Panc1 (cell line): ENCODE measurements around the gene KIAA1958. TPM values are rescaled to one million over a fixed set of nuclear protein-coding genes. Genes with fewer than 3 reads are reported as not detected.
"Not testable (repeated sequence)": the region's sequence is repeated elsewhere in the genome, so short reads cannot be mapped to it uniquely, and the experiment has no call there.

Experiments used
- ATAC-seq: fragments of 200-7000 bp; cut with Tn5 transposase; 2 replicates; pipeline ENCODE4 v1.9.1; 2020; ENCODE audit warnings: mild to moderate bottlenecking, moderate library complexity
- BruUV-seq: library from RNA; stranded (reverse); fragments of 400-500 nt; replicated peaks from 2 replicates; lab custom pipeline; 2021; lab: Mats Ljungman, UMichigan
- CTCF ChIA-PET: fragments of 300-600 bp; sonication (Branson Sonifier 250); formaldehyde crosslinking; loops from one replicate; lab custom pipeline; 2022; ENCODE audit warnings: antibody characterized with exemption; lab: Charles Lee
- POLR2A ChIA-PET: fragments of 300-600 bp; sonication (Branson Sonifier 250); formaldehyde crosslinking; loops from one replicate; lab custom pipeline; 2022; ENCODE audit warnings: antibody characterized with exemption; lab: Charles Lee
- DNase-seq: peaks from one replicate; pipeline ENCODE4 v3.0.0-alpha.2; 2010; ENCODE audit warnings: low read depth, low spot score
- H3K27ac ChIP-seq: 2 replicates; pipeline ENCODE4 v1.5.1; 2011; ENCODE audit warnings: mild to moderate bottlenecking, low read length, inconsistent platforms
- H3K27me3 ChIP-seq: fragments of 200-500 bp; sonication (Bioruptor generic); 2 replicates; pipeline ENCODE4 v1.6.0; 2014; ENCODE audit warnings: low read length, inconsistent platforms; ENCODE audit not compliant: control insufficient read depth, insufficient read depth
- H3K36me3 ChIP-seq: fragments of 200-500 bp; sonication (Bioruptor generic); 2 replicates; pipeline ENCODE4 v1.5.1; 2014; ENCODE audit warnings: inconsistent platforms, mild to moderate bottlenecking, low read length, moderate library complexity; ENCODE audit not compliant: control insufficient read depth, insufficient read depth
- H3K4me1 ChIP-seq: 2 replicates; pipeline ENCODE4 v1.5.1; 2011; ENCODE audit warnings: inconsistent platforms, mild to moderate bottlenecking, low read length, moderate library complexity; ENCODE audit not compliant: control insufficient read depth, insufficient read depth
- H3K4me3 ChIP-seq, 2 experiments: 2 replicates each; pipeline ENCODE4 v1.5.1; 2011 to 2012; ENCODE audit warnings: low read depth in 2 of 2, low read length in 2 of 2, mild to moderate bottlenecking in 2 of 2, inconsistent platforms in 1 of 2, moderate library complexity in 1 of 2
- H3K9me3 ChIP-seq: fragments of 200-500 bp; sonication (Bioruptor generic); 2 replicates; pipeline ENCODE4 v1.5.1; 2014; ENCODE audit warnings: low read depth, mild to moderate bottlenecking, inconsistent platforms, low read length, moderate library complexity; ENCODE audit not compliant: control insufficient read depth, insufficient read depth
- POLR2AphosphoS5 ChIP-seq: IDR thresholded peaks from 2 replicates; pipeline ENCODE4 v1.6.1; 2012; ENCODE audit warnings: mild to moderate bottlenecking, low read depth, low read length, moderate library complexity
- SIN3A ChIP-seq: IDR thresholded peaks from 2 replicates; pipeline ENCODE4 v1.6.1; 2012; ENCODE audit warnings: low read depth, mild to moderate bottlenecking, low read length, moderate library complexity, borderline replicate concordance; ENCODE audit not compliant: insufficient read depth
- TCF7L2 ChIP-seq: IDR thresholded peaks from 2 replicates; pipeline ENCODE4 v1.6.1; 2011; ENCODE audit warnings: mild to moderate bottlenecking, low read depth, low read length, inconsistent platforms
- in situ Hi-C: cut with HindIII; loops from 2 replicates; pipeline ENCODE4 v1.10.0; 2016; ENCODE audit warnings: low sequenced_read_pairs, low pct_unique_long_range_greater_than_20kb
- intact Hi-C: fragments of 100-400 bp; cut with micrococcal nuclease; formaldehyde crosslinking; loops from one replicate; pipeline ENCODE4 v1.10.0; 2022; ENCODE audit not compliant: unreplicated experiment
- total RNA-seq: library from RNA; stranded (reverse); gene quantifications from one replicate; pipeline ENCODE4 v1.2.1, GENCODE V29; 2021; ENCODE audit not compliant: unreplicated experiment
- TF ChIP-seq, protein P1 (sequence below), 2 experiments: IDR thresholded peaks; 2 replicates each; pipeline ENCODE4 v1.6.1; 2011 to 2012; ENCODE audit warnings: low read depth in 2 of 2, control low read depth in 1 of 2, low read length in 1 of 2, mild to moderate bottlenecking in 1 of 2, moderate library complexity in 1 of 2; ENCODE audit not compliant: insufficient read depth in 1 of 2
- TF ChIP-seq, protein P2 (sequence below): fragments of 450-650 bp; IDR thresholded peaks from 2 replicates; pipeline ENCODE4 v1.5.1; 2017; ENCODE audit warnings: mild to moderate bottlenecking

The KIAA1958 gene
- total RNA-seq, 1 experiment from 2014 or later: 10.4 TPM

DNA sequence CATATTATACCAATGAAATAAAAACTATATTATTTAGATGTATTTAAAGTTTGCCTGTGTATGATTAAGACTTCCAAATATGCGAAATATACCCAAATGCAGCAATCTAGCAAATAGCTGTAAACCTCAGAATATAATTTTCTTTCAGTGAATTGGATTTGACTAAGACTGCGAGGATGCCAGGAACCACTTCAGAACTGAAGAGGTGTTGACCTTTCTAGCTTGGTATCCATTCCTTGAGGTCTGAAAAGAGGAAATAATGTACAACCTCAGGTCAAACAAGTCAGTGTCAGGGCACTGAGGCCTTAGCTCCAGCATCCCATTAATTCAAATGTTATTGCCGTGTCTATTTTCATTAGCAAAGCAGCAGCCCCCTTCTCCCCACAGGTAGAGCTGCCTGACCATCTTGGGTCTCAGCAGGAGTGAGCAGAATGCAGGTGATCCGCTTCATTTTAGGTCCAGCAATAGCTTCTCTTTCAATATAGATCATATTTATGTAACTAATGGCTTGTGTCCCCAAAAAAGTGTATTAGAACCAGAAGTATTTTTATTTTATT, 100.0 kb downstream of the KIAA1958 start:
- BruUV-seq: no TSS peak
- H3K4me1 ChIP-seq: no peaks in the 10 kb centered on the region
- H3K9me3 ChIP-seq: no peaks in the 10 kb centered on the region
- intact Hi-C loops: no loop called here
- DNase-seq (no peak), ATAC-seq (no peak)
- no peak overlapping the region for H3K27ac ChIP-seq
- no peak overlapping the region for H3K4me3 ChIP-seq
- H3K27me3 ChIP-seq: no peaks in the 10 kb centered on the region
- TF ChIP-seq POLR2AphosphoS5: no peak
- TF ChIP-seq, protein P1, sequence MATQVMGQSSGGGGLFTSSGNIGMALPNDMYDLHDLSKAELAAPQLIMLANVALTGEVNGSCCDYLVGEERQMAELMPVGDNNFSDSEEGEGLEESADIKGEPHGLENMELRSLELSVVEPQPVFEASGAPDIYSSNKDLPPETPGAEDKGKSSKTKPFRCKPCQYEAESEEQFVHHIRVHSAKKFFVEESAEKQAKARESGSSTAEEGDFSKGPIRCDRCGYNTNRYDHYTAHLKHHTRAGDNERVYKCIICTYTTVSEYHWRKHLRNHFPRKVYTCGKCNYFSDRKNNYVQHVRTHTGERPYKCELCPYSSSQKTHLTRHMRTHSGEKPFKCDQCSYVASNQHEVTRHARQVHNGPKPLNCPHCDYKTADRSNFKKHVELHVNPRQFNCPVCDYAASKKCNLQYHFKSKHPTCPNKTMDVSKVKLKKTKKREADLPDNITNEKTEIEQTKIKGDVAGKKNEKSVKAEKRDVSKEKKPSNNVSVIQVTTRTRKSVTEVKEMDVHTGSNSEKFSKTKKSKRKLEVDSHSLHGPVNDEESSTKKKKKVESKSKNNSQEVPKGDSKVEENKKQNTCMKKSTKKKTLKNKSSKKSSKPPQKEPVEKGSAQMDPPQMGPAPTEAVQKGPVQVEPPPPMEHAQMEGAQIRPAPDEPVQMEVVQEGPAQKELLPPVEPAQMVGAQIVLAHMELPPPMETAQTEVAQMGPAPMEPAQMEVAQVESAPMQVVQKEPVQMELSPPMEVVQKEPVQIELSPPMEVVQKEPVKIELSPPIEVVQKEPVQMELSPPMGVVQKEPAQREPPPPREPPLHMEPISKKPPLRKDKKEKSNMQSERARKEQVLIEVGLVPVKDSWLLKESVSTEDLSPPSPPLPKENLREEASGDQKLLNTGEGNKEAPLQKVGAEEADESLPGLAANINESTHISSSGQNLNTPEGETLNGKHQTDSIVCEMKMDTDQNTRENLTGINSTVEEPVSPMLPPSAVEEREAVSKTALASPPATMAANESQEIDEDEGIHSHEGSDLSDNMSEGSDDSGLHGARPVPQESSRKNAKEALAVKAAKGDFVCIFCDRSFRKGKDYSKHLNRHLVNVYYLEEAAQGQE (IDR thresholded peaks at IDR 0.05; ENCODE audit: insufficient read depth in 1 of 2, low read depth in 2 of 2, low read length in 1 of 2): no peak
- TF ChIP-seq SIN3A: no peak
- no peak for TF ChIP-seq TCF7L2
- TF ChIP-seq, protein P2, sequence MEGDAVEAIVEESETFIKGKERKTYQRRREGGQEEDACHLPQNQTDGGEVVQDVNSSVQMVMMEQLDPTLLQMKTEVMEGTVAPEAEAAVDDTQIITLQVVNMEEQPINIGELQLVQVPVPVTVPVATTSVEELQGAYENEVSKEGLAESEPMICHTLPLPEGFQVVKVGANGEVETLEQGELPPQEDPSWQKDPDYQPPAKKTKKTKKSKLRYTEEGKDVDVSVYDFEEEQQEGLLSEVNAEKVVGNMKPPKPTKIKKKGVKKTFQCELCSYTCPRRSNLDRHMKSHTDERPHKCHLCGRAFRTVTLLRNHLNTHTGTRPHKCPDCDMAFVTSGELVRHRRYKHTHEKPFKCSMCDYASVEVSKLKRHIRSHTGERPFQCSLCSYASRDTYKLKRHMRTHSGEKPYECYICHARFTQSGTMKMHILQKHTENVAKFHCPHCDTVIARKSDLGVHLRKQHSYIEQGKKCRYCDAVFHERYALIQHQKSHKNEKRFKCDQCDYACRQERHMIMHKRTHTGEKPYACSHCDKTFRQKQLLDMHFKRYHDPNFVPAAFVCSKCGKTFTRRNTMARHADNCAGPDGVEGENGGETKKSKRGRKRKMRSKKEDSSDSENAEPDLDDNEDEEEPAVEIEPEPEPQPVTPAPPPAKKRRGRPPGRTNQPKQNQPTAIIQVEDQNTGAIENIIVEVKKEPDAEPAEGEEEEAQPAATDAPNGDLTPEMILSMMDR: no peak
- CTCF ChIA-PET: no interaction called here
- POLR2A ChIA-PET: no interaction called here
- in situ Hi-C loops: no loop called here
- no peaks in the 10 kb centered on the region for H3K36me3 ChIP-seq

DNA sequence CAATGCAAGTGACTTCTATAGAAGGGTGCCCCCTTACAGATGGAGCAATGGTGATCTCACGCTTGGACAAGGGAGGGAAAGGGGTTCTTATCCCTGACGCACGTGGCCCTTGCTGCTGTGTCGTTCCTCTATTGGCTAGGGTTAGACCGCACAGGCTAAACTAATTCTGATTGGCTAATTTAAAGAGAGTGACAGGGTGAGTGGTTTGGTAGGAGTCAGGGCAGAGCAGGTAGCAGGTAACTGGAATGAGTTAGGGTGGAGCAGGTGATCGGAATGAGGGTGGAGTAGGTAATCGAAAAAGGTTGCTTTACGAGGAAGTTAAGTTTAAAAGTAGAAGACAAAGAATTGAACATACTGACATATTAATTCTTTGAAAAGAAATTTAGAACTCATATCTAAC, 105.2 kb downstream of the KIAA1958 start:
- in situ Hi-C loops, H3K36me3 ChIP-seq, intact Hi-C loops, DNase-seq, H3K27me3 ChIP-seq, H3K4me3 ChIP-seq, H3K9me3 ChIP-seq, CTCF ChIA-PET, BruUV-seq, H3K27ac ChIP-seq, H3K4me1 ChIP-seq, ATAC-seq, POLR2A ChIA-PET: not testable (repeated sequence)

DNA sequence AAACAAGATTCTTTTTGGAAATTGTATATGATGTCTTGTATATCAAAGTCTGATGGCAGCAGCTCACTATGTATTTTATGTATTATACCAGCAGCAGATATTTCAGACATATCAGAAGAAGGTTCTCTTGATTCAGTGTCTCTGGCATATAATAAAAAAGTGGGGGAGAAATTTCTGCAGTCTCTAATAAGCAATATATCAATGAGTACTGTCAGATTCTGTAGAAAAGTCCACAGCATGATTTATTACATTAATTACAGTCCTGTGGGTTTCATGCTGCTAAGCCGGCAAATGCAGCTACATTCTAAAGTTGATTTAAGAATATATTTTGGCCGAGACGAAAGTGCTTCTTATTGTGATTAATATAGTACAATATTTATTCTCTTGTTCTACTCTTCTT, 113.1 kb downstream of the KIAA1958 start:
- intact Hi-C loops: no loop called here
- Histone ChIP-seq H3K4me3 (no peak overlapping the region), H3K27me3 (no peaks in the 10 kb centered on the region), H3K27ac (no peak overlapping the region), H3K36me3 (no peaks in the 10 kb centered on the region), H3K4me1 (no peaks in the 10 kb centered on the region; the same call in 1 of the 2 replicates), H3K9me3 (no peaks in the 10 kb centered on the region)
- ATAC-seq: no peak
- in situ Hi-C loops: no loop called here
- no peak for TF ChIP-seq TCF7L2
- TF ChIP-seq POLR2AphosphoS5: no peak
- TF ChIP-seq, protein P2: no peak
- no peak for TF ChIP-seq SIN3A
- TF ChIP-seq, protein P1 (IDR thresholded peaks at IDR 0.05; ENCODE audit: insufficient read depth in 1 of 2, low read depth in 2 of 2, low read length in 1 of 2): no peak
- no TSS peak for BruUV-seq
- ChIA-PET POLR2A (no interaction called here), CTCF (no interaction called here)
- no peak for DNase-seq
